Hypothalamus (tissue), 51 donors: ENCODE data around the gene GRIK4.
"Not testable (repeated sequence)": the region's sequence is repeated elsewhere in the genome, so short reads cannot be mapped to it uniquely, and the experiment has no call there.

Experiments used
- DNase-seq, 51 donors: peaks; one replicate each; lab custom pipeline; 2025; lab: John Stamatoyannopoulos, UW

Gene GRIK4

GRCh38 chr11:120597250-120598215, 86.0 kb downstream of the GRIK4 start:
- peak in 1 of 51 donors; percentile 8 for DNase-seq

GRCh38 chr11:120598517-120599257, 87.1 kb downstream of the GRIK4 start:
- no peak for DNase-seq

GRCh38 chr11:120599816-120600420, 88.4 kb downstream of the GRIK4 start:
- no peak for DNase-seq

GRCh38 chr11:120601536-120601935, 90.0 kb downstream of the GRIK4 start:
- DNase-seq = peak in 3 of 51 donors; percentile 25 to 30 (median 27)

- no peak for DNase-seq
Observed at GRCh38 chr11:120603071-120603470, 91.5 kb downstream of the GRIK4 start.

GRCh38 chr11:120605469-120605868, 93.9 kb downstream of the GRIK4 start:
- no peak for DNase-seq

- DNase-seq = no peak
Observed at GRCh38 chr11:120606211-120607010, 94.9 kb downstream of the GRIK4 start.

- no peak for DNase-seq
Observed at GRCh38 chr11:120608061-120608460, 96.5 kb downstream of the GRIK4 start.

- no peak for DNase-seq
Observed at GRCh38 chr11:120608760-120609211, 97.2 kb downstream of the GRIK4 start.

- peak in 1 of 51 donors; percentile 26 for DNase-seq
Observed at GRCh38 chr11:120610111-120610510, 98.6 kb downstream of the GRIK4 start.

- DNase-seq = no peak
Observed at GRCh38 chr11:120611581-120611980, 100.0 kb downstream of the GRIK4 start.

- no peak for DNase-seq
Observed at GRCh38 chr11:120612513-120613263, 101.1 kb downstream of the GRIK4 start.

GRCh38 chr11:120613264-120614226, 102.0 kb downstream of the GRIK4 start:
- no peak for DNase-seq

GRCh38 chr11:120615391-120615790, 103.8 kb downstream of the GRIK4 start:
- DNase-seq = no peak

GRCh38 chr11:120618399-120618798, 106.9 kb downstream of the GRIK4 start:
- no peak for DNase-seq

- DNase-seq = no peak
Observed at GRCh38 chr11:120622189-120622875, 110.8 kb downstream of the GRIK4 start.

GRCh38 chr11:120624992-120625391, 113.4 kb downstream of the GRIK4 start:
- DNase-seq = not testable (repeated sequence)

GRCh38 chr11:120625565-120625964, 114.0 kb downstream of the GRIK4 start:
- DNase-seq = peak in 1 of 51 donors; percentile 24
